ENCODE data around the gene GEN1. TPM values are rescaled to one million over a fixed set of nuclear protein-coding genes. Genes with fewer than 3 reads are reported as not detected.
A peak's percentile ranks its signal among the peaks of the same experiment; 100 is the strongest.

Gene GEN1
- total and polyA plus RNA-seq, 2 donors (not counting 1 experiment from before 2014, with no cell fraction given) = 16.7 to 105 TPM

DNA sequence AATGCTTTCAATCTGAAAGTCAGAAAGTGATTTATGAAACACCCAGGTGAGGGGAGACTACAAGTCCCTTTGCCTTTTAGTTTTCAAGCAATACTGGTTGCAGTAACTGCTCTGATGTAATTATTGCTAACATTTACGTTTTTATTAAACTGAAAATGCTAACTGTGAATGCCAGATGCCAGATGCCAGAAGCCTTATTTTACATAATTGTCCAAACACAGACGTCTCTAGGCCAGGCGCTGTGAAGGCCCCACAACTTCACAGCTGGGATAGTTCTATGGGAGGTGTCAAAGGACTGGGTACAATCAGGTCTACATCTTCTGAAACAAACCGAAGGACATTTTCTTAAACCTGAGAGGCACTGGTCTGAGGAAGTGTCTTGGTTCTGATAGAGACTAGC lies 34.8 kb downstream of the GEN1 start:
- DNase-seq (no peak), ATAC-seq (ENCODE audit: low read depth) (no peak)
- Mint-ChIP-seq H3K27me3 (no peaks in the 10 kb centered on the region), H3K4me1 (peaks cover 26% of the 10 kb centered on the region), H3K9me3 (ENCODE audit: insufficient read depth) (no peaks in the 10 kb centered on the region), H3K27ac (no peak overlapping the region), H3K4me3 (no peak overlapping the region)
- H3K4me1 ChIP-seq (ENCODE audit: control insufficient read depth in 2 of 2, insufficient read depth in 2 of 2, low read length in 2 of 2) = peaks cover 2 to 13% of the 10 kb centered on the region in 2 donors
- 60% methylated on average over 1 of the region's 4 CpGs for WGBS (ENCODE audit: insufficient coverage)
- H4K20me1 ChIP-seq (ENCODE audit: control insufficient read depth, insufficient read depth, low read length, poor library complexity, severe bottlenecking) = no peaks in the 10 kb centered on the region
- H3K79me2 ChIP-seq (ENCODE audit: control insufficient read depth, insufficient read depth, low read length) = no peaks in the 10 kb centered on the region
- no peaks in the 10 kb centered on the region for H3K9me3 ChIP-seq (ENCODE audit: control extremely low read depth in 1 of 3, control insufficient read depth in 2 of 3, insufficient read depth in 1 of 3, low read length in 2 of 3)
- H3K27ac ChIP-seq (ENCODE audit: low read length in 2 of 2) = no peak overlapping the region
- TF ChIP-seq, protein P1, sequence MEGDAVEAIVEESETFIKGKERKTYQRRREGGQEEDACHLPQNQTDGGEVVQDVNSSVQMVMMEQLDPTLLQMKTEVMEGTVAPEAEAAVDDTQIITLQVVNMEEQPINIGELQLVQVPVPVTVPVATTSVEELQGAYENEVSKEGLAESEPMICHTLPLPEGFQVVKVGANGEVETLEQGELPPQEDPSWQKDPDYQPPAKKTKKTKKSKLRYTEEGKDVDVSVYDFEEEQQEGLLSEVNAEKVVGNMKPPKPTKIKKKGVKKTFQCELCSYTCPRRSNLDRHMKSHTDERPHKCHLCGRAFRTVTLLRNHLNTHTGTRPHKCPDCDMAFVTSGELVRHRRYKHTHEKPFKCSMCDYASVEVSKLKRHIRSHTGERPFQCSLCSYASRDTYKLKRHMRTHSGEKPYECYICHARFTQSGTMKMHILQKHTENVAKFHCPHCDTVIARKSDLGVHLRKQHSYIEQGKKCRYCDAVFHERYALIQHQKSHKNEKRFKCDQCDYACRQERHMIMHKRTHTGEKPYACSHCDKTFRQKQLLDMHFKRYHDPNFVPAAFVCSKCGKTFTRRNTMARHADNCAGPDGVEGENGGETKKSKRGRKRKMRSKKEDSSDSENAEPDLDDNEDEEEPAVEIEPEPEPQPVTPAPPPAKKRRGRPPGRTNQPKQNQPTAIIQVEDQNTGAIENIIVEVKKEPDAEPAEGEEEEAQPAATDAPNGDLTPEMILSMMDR (IDR thresholded peaks at IDR 0.05) = no peak
- no peak for TF ChIP-seq EZH2 (IDR thresholded peaks at IDR 0.05; ENCODE audit: borderline replicate concordance, insufficient read depth, low read depth, low read length, poor library complexity, severe bottlenecking)
- H3K36me3 ChIP-seq (replicated peaks in 1 of 2; ENCODE audit: control extremely low read depth in 1 of 2, control insufficient read depth in 1 of 2, extremely low read depth in 1 of 2, insufficient read depth in 2 of 2, low read length in 1 of 2) = no peaks in the 10 kb centered on the region
- H3K4me3 ChIP-seq (ENCODE audit: control extremely low read depth in 1 of 5, extremely low read depth in 1 of 5, insufficient read depth in 1 of 5, low read depth in 2 of 5, low read length in 4 of 5) = no peak overlapping the region
- intact Hi-C loops (cut with micrococcal nuclease) = loop anchor here (5.0 kb wide), 1 partner anchor 34 kb away; no protein-coding TSS in a partner anchor
- POLR2A ChIA-PET = no interaction called here
- H3K4me2 ChIP-seq (replicated peaks; ENCODE audit: low read depth, low read length, poor library complexity, severe bottlenecking) = no peak overlapping the region
- no peak overlapping the region for H3K9ac ChIP-seq (ENCODE audit: low read length)
- no peaks in the 10 kb centered on the region for H3K27me3 ChIP-seq (replicated peaks in 1 of 4; ENCODE audit: control extremely low read depth in 1 of 4, control insufficient read depth in 3 of 4, insufficient read depth in 4 of 4, low read length in 3 of 4)
- CTCF ChIA-PET = interaction anchor here (1.2 kb wide), 1 partner anchor 21 kb away, joined by 3 read pairs; no protein-coding TSS in a partner anchor
- no peak overlapping the region for H2AFZ ChIP-seq (ENCODE audit: insufficient read depth, low read depth, low read length, poor library complexity, severe bottlenecking)

DNA sequence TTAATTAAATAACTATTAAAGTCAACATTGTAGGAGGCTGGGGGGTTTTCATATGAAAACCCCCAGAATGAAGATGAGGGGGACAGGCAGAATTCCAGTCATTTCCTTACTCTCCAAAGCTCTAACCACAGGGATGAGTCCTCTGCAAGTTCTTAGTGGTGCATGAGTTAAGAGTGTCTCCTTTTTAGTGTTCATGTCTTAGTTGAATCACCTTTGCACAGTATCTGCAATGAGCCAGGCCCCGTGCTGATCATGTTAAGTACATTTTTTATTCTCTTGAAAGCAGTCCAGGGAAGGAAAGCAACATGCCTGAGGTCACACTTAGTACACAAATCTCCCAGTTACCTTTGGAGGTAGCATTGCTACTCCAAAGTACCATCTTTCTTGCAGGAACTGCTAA lies 36.6 kb downstream of the GEN1 start:
- ChIA-PET POLR2A (no interaction called here), CTCF (no interaction called here)
- no peaks in the 10 kb centered on the region for H3K27me3 Mint-ChIP-seq
- Histone ChIP-seq H3K9me3 (ENCODE audit: control extremely low read depth in 1 of 3, control insufficient read depth in 2 of 3, insufficient read depth in 1 of 3, low read length in 2 of 3) (no peaks in the 10 kb centered on the region), H3K4me2 (replicated peaks; ENCODE audit: low read depth, low read length, poor library complexity, severe bottlenecking) (no peak overlapping the region), H3K36me3 (replicated peaks in 1 of 2; ENCODE audit: control extremely low read depth in 1 of 2, control insufficient read depth in 1 of 2, extremely low read depth in 1 of 2, insufficient read depth in 2 of 2, low read length in 1 of 2) (no peaks in the 10 kb centered on the region), H3K4me3 (ENCODE audit: control extremely low read depth in 1 of 5, extremely low read depth in 1 of 5, insufficient read depth in 1 of 5, low read depth in 2 of 5, low read length in 4 of 5) (no peak overlapping the region), H3K27me3 (replicated peaks in 1 of 4; ENCODE audit: control extremely low read depth in 1 of 4, control insufficient read depth in 3 of 4, insufficient read depth in 4 of 4, low read length in 3 of 4) (no peaks in the 10 kb centered on the region), H3K9ac (ENCODE audit: low read length) (no peak overlapping the region), H3K27ac (ENCODE audit: low read length in 2 of 2) (no peak overlapping the region), H3K79me2 (ENCODE audit: control insufficient read depth, insufficient read depth, low read length) (no peaks in the 10 kb centered on the region), H3K4me1 (ENCODE audit: control insufficient read depth in 2 of 2, insufficient read depth in 2 of 2, low read length in 2 of 2) (peaks cover 2 to 13% of the 10 kb centered on the region in 2 donors), H2AFZ (ENCODE audit: insufficient read depth, low read depth, low read length, poor library complexity, severe bottlenecking) (no peak overlapping the region), H4K20me1 (ENCODE audit: control insufficient read depth, insufficient read depth, low read length, poor library complexity, severe bottlenecking) (no peaks in the 10 kb centered on the region)
- H3K4me1 Mint-ChIP-seq = peaks cover 28% of the 10 kb centered on the region
- WGBS (ENCODE audit: insufficient coverage) = no CpG with 5 or more reads among the region's 1 CpG
- no peaks in the 10 kb centered on the region for H3K9me3 Mint-ChIP-seq (ENCODE audit: insufficient read depth)
- no peak overlapping the region for H3K4me3 Mint-ChIP-seq
- intact Hi-C loops (cut with micrococcal nuclease) = no loop called here
- peak overlapping the region; percentile 2 for H3K27ac Mint-ChIP-seq
- ATAC-seq (ENCODE audit: low read depth) (no peak), DNase-seq (no peak)
- TF ChIP-seq EZH2 (IDR thresholded peaks at IDR 0.05; ENCODE audit: borderline replicate concordance, insufficient read depth, low read depth, low read length, poor library complexity, severe bottlenecking) = no peak
- TF ChIP-seq, protein P1 (IDR thresholded peaks at IDR 0.05) = no peak

Data from B cell (primary cell).